ENCODE measurements around the gene TDRKH.
"Not testable (repeated sequence)": the region's sequence is repeated elsewhere in the genome, so short reads cannot be mapped to it uniquely, and the experiment has no call there.

Gene TDRKH

DNA sequence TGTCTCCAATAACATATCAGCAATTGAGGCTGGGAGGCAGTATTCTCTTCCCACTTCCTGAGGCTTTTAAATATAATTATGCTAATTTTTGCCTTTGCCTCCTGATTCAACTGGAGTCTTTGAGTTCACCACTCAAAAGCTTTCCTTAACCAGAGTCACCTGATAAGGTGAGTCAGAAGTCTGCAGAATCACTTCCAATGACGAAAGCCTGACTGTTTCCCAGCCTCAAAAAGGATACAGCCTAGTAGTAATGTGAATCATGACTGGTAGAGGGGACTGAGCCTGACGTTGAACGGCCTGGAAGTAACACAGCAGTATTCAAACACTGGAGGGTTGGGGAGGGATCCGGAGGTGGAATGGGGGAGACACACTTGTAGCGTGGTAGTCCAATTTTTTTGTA lies 16.6 kb downstream of the TDRKH start:
- no peak overlapping the region for H3K4me3 ChIP-seq (ENCODE audit: low read depth, low read length)
- TF ChIP-seq, protein P1, sequence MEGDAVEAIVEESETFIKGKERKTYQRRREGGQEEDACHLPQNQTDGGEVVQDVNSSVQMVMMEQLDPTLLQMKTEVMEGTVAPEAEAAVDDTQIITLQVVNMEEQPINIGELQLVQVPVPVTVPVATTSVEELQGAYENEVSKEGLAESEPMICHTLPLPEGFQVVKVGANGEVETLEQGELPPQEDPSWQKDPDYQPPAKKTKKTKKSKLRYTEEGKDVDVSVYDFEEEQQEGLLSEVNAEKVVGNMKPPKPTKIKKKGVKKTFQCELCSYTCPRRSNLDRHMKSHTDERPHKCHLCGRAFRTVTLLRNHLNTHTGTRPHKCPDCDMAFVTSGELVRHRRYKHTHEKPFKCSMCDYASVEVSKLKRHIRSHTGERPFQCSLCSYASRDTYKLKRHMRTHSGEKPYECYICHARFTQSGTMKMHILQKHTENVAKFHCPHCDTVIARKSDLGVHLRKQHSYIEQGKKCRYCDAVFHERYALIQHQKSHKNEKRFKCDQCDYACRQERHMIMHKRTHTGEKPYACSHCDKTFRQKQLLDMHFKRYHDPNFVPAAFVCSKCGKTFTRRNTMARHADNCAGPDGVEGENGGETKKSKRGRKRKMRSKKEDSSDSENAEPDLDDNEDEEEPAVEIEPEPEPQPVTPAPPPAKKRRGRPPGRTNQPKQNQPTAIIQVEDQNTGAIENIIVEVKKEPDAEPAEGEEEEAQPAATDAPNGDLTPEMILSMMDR (IDR thresholded peaks at IDR 0.05; ENCODE audit: low read depth, low read length): no peak

DNA sequence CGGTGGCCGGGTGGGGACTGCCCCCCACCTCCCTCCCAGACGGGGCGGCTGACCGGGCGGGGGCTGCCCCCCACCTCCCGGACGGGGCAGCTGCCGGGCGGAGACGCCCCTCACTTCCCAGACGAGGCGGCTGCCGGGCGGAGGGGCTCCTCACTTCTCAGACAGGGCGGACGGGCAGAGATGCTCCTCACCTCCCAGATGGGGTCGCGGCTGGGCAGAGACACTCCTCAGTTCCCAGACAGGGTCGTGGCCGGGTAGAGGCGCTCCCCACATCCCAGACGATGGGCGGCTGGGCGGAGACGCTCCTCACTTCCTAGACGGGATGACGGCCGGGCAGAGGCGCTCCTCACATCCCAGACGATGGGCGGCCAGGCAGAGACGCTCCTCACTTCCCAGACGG lies 21.0 kb downstream of the TDRKH start:
- not testable (repeated sequence) for H3K4me3 ChIP-seq (ENCODE audit: low read depth, low read length)

DNA sequence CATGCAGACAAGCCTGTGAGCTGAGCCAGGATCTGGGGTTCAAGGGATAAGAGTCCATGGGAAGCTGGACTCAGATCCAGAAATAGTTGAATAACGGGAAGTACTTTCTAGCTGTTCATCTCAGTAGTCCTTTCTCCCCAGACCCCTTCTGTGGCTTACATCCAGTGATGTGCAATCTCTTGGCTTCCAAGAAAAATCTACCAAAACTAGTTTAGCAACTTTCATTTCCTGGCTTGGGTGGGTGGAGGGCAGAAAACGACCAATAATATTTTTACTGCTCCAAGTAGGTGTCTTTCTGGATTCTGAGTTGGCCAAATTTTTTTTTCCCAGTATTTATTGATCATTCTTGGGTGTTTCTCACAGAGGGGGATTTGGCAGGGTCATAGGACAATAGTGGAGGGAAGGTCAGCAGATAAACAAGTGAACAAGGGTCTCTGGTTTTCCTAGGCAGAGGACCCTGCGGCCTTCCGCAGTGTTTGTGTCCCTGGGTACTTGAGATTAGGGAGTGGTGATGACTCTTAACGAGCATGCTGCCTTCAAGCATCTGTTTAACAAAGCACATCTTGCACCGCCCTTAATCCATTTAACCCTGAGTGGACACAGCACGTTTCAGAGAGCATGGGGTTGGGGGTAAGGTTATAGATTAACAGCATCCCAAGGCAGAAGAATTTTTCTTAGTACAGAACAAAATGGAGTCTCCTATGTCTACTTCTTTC lies 21.8 kb downstream of the TDRKH start:
- not testable (repeated sequence) for H3K4me3 ChIP-seq (ENCODE audit: low read depth, low read length)

DNA sequence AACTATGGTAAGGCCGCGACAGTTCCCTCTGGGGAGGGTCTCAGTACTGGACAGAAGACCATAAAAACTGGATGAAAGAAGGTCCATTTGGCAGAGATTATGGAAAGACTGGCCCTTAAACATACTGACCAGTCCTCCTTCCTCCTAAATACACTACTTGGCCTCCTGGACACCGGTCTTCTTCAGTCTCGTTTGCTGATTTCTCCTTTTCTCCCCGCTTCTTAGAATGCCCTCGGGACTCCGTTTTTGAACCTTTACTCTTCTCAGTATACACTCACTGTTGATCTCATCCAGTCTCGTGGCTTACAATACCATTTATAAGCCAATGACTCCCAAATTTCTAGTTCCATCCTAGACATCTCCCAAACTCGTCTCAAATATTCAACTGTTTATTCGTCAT lies 26.3 kb downstream of the TDRKH start:
- peak overlapping the region; percentile 83 for H3K4me3 ChIP-seq (ENCODE audit: low read depth, low read length)
- TF ChIP-seq, protein P1 (IDR thresholded peaks at IDR 0.05; ENCODE audit: low read depth, low read length): no peak

DNA sequence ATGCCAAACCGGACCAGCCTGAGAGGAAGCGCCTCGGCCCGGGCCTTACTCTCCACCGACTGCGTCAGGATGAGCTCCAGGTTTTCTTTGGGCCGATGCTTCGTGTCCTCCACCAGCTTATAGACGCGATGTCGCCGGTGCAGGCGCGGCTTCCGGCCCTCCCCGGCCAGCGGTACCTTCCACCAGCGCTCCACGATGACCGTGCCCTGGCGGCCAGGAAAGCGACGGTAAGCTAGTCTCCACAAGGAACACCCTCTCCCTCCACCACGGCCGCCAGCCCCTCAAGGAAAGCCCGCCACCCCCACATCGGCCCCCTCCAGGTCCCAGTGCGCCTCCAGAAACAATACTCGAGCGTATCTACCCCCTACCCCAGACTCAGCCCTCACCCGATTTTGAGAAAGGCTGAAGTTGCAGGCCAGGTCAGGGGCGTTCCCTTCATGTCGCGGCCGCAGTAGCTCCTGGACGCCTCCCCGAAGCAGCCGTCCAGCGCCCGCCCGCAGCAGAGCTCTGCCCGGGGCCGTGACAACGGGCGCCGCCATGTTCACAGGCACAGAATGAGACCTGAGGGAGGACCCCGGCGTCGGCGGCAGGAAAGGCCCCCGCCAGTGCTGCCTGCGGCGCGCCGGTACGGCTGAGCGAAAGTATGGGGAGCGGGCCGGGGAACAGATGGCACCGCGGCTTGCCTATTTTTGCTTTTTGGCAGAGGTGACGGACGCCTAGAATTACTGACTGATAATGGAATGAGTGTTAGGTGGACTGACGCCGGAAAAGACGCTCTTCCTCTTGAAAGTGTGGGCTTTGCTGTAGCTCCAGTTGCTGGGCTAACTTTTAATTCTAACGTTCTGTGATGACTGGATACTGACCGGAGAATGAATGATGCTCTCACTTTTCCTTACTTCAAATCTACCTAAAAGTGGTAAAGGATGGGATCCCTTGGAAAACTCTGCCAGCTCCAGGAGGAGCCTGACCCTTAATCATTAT lies 27.1 kb downstream of the TDRKH start, which contains the start of gene MRPL9:
Gene MRPL9, minus strand, starts transcription at position 556 of the 981 bp plus-strand sequence. Its CDS starts 17 bp downstream, at position 539.
- H3K4me3 ChIP-seq (ENCODE audit: low read depth, low read length): peak within 1 kb of the TSS; percentile 83
- TF ChIP-seq, protein P1 (IDR thresholded peaks at IDR 0.05; ENCODE audit: low read depth, low read length): no peak

DNA sequence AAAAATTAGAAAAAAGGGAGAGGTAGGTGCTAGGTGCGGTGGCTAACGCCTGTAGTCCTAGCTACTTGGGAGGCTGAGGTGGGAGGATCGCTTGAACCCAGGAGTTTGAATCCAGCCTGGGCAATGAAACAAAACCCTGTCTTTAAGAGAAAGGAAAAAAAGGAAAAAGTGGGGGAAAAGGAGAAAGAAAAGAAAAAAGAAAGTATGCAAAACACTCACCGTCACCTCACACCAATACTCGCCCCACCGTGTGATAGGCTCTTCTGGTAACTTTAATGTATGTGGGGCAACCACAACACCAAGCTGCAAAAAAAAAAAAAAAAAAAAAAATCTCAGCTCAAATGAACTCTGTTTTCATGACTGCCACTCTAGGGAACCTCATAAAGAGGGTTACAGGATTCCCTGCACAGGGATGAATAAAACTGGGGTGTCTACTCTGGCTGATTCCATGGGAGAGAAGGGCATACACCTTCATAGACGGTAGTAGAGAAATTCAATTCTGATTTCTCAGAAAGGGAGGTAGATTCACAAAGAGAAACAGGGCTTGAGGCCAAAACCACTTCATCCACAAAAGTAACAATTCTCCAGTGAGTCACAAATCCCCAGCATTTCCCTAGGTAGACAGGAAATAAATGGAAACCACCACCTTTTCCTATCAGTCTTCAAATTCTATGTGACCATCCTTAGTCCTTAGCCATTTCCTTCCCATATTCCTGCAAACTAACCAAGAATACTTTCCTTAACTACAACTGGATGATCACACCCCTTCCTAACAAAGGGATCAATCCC lies 29.5 kb downstream of the TDRKH start:
- no peak overlapping the region for H3K4me3 ChIP-seq (ENCODE audit: low read depth, low read length)
- TF ChIP-seq, protein P1 (IDR thresholded peaks at IDR 0.05; ENCODE audit: low read depth, low read length): no peak

DNA sequence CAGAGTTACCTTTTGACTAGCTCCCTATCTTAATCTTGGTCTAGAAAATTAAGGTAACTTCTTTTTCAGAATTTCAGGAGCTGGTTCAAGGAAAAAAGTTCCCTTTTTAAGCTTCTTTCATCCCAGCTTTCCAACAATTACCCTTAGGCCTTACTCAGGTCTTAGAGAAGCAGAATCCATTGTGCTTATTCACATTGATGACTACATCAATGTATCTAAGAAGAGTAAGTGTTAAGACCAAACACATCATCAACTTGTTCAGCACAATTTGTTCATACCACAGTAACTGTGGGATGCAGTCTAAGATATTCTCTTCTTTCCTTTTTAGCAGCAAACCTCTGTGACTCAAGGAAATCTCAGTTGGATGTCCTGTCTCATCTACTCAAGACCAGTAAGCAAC lies 31.1 kb downstream of the TDRKH start:
- no peak overlapping the region for H3K4me3 ChIP-seq (ENCODE audit: low read depth, low read length)
- TF ChIP-seq, protein P1 (IDR thresholded peaks at IDR 0.05; ENCODE audit: low read depth, low read length): no peak
